Gastroesophageal sphincter (tissue), 3 donors: ENCODE results near the gene OR4S2.

Experiments used
- POLR2A ChIP-seq, 2 donors: fragments of 450-650 bp; IDR thresholded peaks; one replicate each; pipeline ENCODE4 v1.6.1; 2017; ENCODE audit warnings: antibody characterized with exemption in 2 of 2, mild to moderate bottlenecking in 2 of 2, moderate library complexity in 1 of 2
- POLR2AphosphoS5 ChIP-seq: sonication (generic); formaldehyde crosslinking; IDR thresholded peaks from one replicate; pipeline ENCODE4 v1.6.1; 2017; ENCODE audit warnings: antibody characterized with exemption
- TF ChIP-seq, protein P1 (sequence below), 4 experiments: fragments of 200-600 bp in 2 of 4; fragments of 450-650 bp in 2 of 4; sonication (generic) in 1 of 4; IDR thresholded peaks; one replicate each; pipeline ENCODE4 v1.5.1; 2017 to 2019; ENCODE audit warnings: antibody characterized with exemption in 4 of 4, mild to moderate bottlenecking in 2 of 4, moderate library complexity in 2 of 4

DNA sequence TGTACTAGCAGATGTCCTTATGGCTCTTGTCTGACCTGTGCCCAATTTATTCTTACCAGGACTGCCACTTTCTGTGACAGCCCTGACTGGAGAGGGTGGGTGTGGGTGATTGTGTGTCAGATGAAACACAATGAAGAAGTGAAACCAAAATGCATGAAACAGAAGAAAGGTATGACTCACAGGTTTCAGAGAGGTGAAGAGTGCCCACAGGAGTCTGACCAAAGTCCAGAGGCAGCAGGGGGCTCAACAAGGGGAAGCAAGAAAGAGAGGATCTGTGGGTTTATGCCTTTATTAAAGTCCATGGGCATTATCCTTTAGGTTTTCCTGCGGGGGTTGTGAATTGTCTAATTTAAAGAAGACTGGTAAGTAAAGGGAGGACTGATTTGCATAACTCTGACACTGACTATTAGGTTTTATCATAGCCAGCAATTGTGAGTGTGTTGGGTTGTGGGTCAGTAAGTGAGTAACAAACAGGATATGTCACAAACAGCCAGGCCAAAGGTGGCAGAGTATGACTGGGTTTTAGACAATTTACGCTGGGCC is 10.0 kb downstream of the OR4S2 start:
- TF ChIP-seq POLR2A (IDR thresholded peaks at IDR 0.05) (no peak), POLR2AphosphoS5 (no peak)
- TF ChIP-seq, protein P1, sequence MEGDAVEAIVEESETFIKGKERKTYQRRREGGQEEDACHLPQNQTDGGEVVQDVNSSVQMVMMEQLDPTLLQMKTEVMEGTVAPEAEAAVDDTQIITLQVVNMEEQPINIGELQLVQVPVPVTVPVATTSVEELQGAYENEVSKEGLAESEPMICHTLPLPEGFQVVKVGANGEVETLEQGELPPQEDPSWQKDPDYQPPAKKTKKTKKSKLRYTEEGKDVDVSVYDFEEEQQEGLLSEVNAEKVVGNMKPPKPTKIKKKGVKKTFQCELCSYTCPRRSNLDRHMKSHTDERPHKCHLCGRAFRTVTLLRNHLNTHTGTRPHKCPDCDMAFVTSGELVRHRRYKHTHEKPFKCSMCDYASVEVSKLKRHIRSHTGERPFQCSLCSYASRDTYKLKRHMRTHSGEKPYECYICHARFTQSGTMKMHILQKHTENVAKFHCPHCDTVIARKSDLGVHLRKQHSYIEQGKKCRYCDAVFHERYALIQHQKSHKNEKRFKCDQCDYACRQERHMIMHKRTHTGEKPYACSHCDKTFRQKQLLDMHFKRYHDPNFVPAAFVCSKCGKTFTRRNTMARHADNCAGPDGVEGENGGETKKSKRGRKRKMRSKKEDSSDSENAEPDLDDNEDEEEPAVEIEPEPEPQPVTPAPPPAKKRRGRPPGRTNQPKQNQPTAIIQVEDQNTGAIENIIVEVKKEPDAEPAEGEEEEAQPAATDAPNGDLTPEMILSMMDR (IDR thresholded peaks at IDR 0.05): no peak
